ENCODE measurements around the gene LANCL2.
"Not testable (repeated sequence)": the region's sequence is repeated elsewhere in the genome, so short reads cannot be mapped to it uniquely, and the experiment has no call there.

Gene LANCL2

GRCh38 chr7:55365205-55365674, at the start of gene LANCL2:
LANCL2 (plus strand) TSS chr7:55365337; CDS start chr7:55366026, 689 bp downstream.
- DNase-seq (ENCODE audit: low read depth): no peak

- DNase-seq (ENCODE audit: low read depth): no peak
These were observed 39.8 kb upstream of the LANCL2 start for GRCh38 chr7:55325371-55325792.

- no peak for DNase-seq (ENCODE audit: low read depth)
These were observed 38.9 kb upstream of the LANCL2 start for GRCh38 chr7:55326081-55326835.

- DNase-seq (ENCODE audit: low read depth): no peak
These were observed 38.1 kb upstream of the LANCL2 start for GRCh38 chr7:55326945-55327626.

- DNase-seq (ENCODE audit: low read depth): no peak
These were observed 30.0 kb upstream of the LANCL2 start for GRCh38 chr7:55335151-55335550.

DNA sequence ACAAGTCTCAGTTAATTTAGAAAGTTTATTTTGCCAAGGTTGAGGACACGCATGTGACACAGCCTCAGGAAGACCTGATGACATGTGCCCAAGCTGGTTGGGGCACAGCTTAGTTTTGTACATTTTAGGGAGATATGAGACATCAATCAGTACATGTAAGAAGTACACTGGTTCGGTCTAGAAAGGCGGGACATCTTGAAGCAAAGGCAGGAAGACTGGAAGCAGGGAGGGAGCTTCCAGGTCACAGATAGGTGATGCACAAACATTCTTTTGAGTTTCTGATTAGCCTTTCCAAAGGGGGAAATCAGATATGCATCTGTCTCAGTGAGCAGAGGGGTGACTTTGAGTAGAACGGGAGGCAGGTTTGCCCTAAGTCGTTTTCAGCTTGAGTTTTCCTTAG, 29.4 kb upstream of the LANCL2 start:
- no peak for DNase-seq (ENCODE audit: low read depth)

DNA sequence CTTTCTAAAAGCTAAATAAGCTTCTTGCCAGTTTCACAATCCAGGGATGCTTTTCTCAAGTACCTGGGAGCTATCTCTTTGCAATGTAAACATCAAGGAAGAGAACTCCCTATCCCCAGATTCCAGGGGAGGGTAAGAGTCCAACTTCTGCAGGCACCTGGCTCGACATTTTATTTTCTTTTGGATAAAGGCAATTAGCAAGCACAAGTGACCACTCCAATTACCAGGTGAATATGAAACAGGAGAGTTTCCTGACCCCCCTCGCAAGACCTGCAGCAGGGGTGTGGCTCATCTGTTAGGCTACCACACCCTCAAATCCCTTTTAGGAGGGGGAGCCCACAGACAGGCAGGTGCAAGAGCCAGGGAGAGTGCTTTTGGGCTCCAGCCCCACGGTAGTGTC, 28.6 kb upstream of the LANCL2 start:
- DNase-seq (ENCODE audit: low read depth): no peak

GRCh38 chr7:55339033-55340000, 25.8 kb upstream of the LANCL2 start:
- DNase-seq (ENCODE audit: low read depth): no peak

DNA sequence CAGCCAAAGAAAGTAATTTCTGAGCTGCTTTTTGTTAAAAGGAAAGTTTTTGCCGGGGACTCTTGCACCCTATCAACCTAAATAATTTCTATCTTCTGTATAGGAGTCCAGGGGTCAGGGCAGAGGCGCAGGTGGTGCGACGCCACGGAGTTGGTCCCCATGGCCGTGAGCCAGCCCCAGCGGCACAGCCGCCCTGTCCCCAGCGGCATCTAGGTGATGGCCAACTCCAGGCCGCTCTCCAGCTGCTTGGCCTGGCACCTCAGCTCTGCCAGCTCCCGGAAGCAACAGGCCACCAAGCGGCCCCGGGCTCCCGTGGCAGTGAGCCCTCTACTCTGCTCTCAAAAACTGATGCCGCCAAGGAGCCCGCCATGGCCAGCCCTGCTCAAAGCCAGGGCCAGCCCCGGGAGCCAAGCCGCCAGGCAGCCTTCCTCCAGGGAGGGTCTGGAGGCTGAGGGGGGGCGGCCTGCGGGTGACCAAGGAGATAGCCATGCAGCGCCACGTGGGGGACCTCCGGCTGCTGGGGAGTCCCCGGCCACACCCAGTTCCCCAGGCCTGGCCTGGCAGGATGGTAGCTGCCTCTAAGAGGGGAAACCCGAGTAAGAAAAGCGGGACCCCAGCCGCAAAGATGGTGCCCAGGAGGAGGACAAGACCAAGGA, 22.8 kb upstream of the LANCL2 start:
- no peak for DNase-seq (ENCODE audit: low read depth)

- DNase-seq (ENCODE audit: low read depth): no peak
These were observed 21.9 kb upstream of the LANCL2 start for GRCh38 chr7:55343002-55343781.

- no peak for DNase-seq (ENCODE audit: low read depth)
These were observed 21.1 kb upstream of the LANCL2 start for GRCh38 chr7:55343860-55344606.

DNA sequence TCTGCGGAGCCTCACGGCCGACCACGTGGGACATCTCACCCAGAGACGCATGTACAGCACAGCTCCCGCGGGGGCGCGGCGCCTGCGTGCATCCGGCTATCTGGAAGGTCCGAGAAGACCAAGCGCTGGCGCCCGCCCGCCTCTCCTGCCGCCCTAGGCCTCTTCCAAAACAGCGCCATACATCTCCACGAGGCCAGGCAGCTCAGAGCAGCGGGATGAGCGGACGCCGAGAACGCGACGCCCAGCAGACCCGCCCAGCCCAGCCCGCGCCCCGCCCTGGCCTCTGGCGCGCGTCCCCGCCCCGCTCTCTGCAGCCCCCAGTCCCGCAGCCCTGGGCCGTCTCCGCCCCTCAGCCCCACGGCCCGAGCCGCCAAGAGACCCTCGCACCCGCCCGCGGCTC, 20.3 kb upstream of the LANCL2 start:
- DNase-seq (ENCODE audit: low read depth): no peak

GRCh38 chr7:55345292-55345691, 19.8 kb upstream of the LANCL2 start:
- no peak for DNase-seq (ENCODE audit: low read depth)

- no peak for DNase-seq (ENCODE audit: low read depth)
These were observed 16.6 kb upstream of the LANCL2 start for GRCh38 chr7:55348502-55348901.

DNA sequence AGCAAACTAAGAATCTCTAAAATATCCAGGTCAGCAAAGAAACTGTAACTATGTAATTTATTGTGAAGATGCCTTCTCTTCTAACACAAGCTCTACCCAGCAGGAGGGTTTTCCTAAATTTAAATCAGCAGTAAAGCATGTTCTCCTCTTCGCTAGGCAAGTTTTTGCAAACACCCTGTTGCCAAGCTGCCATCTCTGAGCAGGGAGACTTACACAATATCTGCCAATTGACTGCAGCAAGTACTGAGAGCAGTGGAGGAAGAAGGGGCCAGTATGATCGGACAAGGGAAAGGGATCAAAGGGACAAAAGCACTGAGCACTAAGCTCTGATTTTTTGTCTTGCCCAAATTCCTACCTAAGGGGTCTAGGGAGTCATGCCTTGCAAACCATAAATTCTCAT, 16.0 kb upstream of the LANCL2 start:
- no peak for DNase-seq (ENCODE audit: low read depth)

GRCh38 chr7:55350281-55350680, 14.9 kb upstream of the LANCL2 start:
- no peak for DNase-seq (ENCODE audit: low read depth)

GRCh38 chr7:55351263-55351662, 13.9 kb upstream of the LANCL2 start:
- no peak for DNase-seq (ENCODE audit: low read depth)

DNA sequence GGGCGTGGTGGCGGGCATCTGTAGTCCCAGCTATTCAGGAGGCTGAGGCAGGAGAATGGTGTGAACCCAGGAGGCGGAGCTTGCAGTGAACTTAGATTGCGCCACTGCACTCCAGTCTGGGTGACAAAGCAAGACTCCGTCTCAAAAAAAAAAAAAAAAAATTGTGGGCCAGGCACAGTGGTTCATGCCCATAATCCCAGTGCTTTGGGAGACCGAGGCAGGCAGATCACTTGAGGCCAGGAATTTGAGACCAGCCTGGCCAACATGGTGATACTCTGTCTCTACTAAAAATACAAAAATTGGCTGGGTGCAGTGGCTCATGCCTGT, 12.2 kb upstream of the LANCL2 start:
- not testable (repeated sequence) for DNase-seq (ENCODE audit: low read depth)

DNA sequence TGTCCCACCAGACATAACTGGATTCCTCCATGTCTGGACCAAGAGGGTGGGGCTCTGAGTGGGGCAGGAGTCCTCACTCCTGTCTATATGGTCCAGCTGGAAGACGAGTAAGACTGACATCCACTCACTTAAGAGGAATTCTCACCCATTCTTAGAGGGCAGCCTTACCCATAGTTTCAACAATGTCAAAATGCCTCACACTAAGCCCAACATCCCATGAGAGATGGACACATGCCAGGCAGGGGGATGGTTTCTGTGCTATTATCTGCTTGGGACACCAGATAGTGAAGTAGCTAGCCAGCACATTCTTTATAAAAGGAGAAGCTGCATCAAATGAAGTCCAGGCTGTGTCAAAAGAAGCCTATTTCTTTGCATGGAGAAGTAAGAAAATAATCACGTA, 4.7 kb upstream of the LANCL2 start:
- DNase-seq (ENCODE audit: low read depth): no peak

- no peak for DNase-seq (ENCODE audit: low read depth)
These were observed 3.6 kb upstream of the LANCL2 start for GRCh38 chr7:55361560-55361959.
